Stomach (tissue), 4 donors: ENCODE data around the gene NCKAP5.

Experiments used
- CTCF ChIP-seq, 7 experiments: fragments of 450-650 bp in 4 of 7; fragments of 200-600 bp in 3 of 7; sonication (generic) in 3 of 7; IDR thresholded peaks; one replicate each; pipeline ENCODE4 v1.5.1; 2016 to 2019; ENCODE audit warnings: antibody characterized with exemption in 7 of 7, control low read depth in 2 of 7, mild to moderate bottlenecking in 1 of 7
- POLR2A ChIP-seq, 4 donors: fragments of 450-650 bp; IDR thresholded peaks; one replicate each; pipeline ENCODE4 v1.6.1; 2016; ENCODE audit warnings: antibody characterized with exemption in 4 of 4, control low read depth in 2 of 4, mild to moderate bottlenecking in 1 of 4, moderate library complexity in 1 of 4

DNA sequence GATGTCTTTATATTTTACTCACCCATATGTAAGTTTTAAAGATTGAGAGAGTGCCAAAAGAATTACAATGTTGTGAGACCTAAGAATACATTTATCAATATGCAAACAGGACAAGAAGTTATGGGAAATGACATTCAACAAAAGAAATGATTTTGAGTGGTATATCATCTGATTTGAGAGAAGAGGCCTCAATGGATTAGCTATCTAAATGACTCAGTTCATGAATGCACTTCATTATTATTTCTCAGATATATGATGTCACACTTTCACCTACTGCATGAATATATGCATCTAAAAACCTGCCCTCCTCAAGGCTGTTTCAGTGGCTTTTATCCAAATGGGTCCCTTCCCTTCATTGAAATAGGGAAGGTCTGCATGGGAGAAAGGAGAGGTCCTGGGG is 769.9 kb downstream of the NCKAP5 start:
- TF ChIP-seq POLR2A (IDR thresholded peaks at IDR 0.05): no peak
- TF ChIP-seq CTCF (IDR thresholded peaks at IDR 0.05): no peak
